ENCODE data around the gene NELFB. TPM values are rescaled to one million over a fixed set of nuclear protein-coding genes. Genes with fewer than 3 reads are reported as not detected.

The NELFB gene
- total and polyA plus RNA-seq, 9 of the 15 experiments (the other 6 are each of a cell fraction or from before 2014, with no cell fraction given) = 0.24 to 84.0 (median 29.7) TPM

DNA sequence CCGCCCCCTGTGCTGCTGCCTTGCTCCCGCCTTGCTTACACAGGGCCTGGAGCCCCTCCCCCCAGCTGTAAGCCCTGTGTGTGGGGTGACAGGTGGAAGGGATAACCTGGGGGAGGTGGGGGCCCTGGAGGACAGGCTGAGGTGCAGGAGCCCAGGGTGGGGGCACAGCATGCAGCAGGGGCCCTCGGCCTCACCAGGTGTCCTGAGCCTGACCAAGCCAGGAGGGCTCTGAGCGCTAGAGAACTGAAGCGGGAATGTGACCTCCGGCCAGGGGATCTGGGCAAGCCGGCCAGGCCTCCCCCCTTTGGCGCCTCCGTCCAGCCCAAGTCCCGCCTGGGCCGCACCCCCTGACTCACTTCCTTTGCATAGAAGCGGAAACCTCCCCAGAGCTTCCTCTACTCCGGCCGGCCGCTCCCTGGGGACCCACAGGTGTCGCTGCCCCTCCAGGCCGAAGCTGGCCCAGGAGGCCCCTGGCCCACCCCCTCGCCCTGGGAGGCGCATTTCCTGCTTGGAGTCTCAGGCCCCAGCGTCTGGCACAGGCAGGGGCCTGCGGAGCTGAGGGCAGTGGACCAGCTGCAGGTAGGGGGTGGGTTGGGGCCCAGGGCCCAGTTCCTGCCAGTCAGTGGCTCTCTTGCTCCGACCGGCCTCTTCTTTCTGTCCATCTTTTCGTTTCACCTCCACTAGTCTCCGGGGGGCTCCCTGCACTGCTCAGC is 22.4 kb downstream of the NELFB start, which contains the start of gene TOR4A (continued):
- peak; percentile 76; the same call in 1 of the 2 replicates for TF ChIP-seq KLF13 (tag; IDR thresholded peaks at IDR 0.05; ENCODE audit: borderline replicate concordance, low read depth)
- TF ChIP-seq MYNN (IDR thresholded peaks at IDR 0.05) = peak; percentile 72; the same call in 1 of the 2 replicates
- TF ChIP-seq MYNN (CRISPR knock-in tag; IDR thresholded peaks at IDR 0.05) = no peak
- 0 out of 2 replicates have a peak, but pooled peaks have one; percentile 26 for TF ChIP-seq SMAD3 (CRISPR knock-in tag; conservative IDR thresholded peaks at IDR 0.05)
- TF ChIP-seq, protein P1, sequence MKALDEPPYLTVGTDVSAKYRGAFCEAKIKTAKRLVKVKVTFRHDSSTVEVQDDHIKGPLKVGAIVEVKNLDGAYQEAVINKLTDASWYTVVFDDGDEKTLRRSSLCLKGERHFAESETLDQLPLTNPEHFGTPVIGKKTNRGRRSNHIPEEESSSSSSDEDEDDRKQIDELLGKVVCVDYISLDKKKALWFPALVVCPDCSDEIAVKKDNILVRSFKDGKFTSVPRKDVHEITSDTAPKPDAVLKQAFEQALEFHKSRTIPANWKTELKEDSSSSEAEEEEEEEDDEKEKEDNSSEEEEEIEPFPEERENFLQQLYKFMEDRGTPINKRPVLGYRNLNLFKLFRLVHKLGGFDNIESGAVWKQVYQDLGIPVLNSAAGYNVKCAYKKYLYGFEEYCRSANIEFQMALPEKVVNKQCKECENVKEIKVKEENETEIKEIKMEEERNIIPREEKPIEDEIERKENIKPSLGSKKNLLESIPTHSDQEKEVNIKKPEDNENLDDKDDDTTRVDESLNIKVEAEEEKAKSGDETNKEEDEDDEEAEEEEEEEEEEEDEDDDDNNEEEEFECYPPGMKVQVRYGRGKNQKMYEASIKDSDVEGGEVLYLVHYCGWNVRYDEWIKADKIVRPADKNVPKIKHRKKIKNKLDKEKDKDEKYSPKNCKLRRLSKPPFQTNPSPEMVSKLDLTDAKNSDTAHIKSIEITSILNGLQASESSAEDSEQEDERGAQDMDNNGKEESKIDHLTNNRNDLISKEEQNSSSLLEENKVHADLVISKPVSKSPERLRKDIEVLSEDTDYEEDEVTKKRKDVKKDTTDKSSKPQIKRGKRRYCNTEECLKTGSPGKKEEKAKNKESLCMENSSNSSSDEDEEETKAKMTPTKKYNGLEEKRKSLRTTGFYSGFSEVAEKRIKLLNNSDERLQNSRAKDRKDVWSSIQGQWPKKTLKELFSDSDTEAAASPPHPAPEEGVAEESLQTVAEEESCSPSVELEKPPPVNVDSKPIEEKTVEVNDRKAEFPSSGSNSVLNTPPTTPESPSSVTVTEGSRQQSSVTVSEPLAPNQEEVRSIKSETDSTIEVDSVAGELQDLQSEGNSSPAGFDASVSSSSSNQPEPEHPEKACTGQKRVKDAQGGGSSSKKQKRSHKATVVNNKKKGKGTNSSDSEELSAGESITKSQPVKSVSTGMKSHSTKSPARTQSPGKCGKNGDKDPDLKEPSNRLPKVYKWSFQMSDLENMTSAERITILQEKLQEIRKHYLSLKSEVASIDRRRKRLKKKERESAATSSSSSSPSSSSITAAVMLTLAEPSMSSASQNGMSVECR (CRISPR knock-in tag; IDR thresholded peaks at IDR 0.05) = peak; percentile 70
- TF ChIP-seq ZNF778 (CRISPR knock-in tag; IDR thresholded peaks at IDR 0.05) = no peak
- no peak for TF ChIP-seq KAT8 (IDR thresholded peaks at IDR 0.05; ENCODE audit: low read depth)
- TF ChIP-seq SIN3B (IDR thresholded peaks at IDR 0.05; ENCODE audit: low read depth) = 0 out of 2 replicates have a peak, but pooled peaks have one; percentile 15
- no peak for TF ChIP-seq ZNF134 (CRISPR knock-in tag; conservative IDR thresholded peaks at IDR 0.05)
- TF ChIP-seq, protein P2, sequence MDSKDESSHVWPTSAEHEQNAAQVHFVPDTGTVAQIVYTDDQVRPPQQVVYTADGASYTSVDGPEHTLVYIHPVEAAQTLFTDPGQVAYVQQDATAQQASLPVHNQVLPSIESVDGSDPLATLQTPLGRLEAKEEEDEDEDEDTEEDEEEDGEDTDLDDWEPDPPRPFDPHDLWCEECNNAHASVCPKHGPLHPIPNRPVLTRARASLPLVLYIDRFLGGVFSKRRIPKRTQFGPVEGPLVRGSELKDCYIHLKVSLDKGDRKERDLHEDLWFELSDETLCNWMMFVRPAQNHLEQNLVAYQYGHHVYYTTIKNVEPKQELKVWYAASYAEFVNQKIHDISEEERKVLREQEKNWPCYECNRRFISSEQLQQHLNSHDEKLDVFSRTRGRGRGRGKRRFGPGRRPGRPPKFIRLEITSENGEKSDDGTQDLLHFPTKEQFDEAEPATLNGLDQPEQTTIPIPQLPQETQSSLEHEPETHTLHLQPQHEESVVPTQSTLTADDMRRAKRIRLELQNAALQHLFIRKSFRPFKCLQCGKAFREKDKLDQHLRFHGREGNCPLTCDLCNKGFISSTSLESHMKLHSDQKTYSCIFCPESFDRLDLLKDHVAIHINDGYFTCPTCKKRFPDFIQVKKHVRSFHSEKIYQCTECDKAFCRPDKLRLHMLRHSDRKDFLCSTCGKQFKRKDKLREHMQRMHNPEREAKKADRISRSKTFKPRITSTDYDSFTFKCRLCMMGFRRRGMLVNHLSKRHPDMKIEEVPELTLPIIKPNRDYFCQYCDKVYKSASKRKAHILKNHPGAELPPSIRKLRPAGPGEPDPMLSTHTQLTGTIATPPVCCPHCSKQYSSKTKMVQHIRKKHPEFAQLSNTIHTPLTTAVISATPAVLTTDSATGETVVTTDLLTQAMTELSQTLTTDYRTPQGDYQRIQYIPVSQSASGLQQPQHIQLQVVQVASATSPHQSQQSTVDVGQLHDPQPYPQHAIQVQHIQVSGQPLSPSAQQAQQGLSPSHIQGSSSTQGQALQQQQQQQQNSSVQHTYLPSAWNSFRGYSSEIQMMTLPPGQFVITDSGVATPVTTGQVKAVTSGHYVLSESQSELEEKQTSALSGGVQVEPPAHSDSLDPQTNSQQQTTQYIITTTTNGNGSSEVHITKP (IDR thresholded peaks at IDR 0.05; ENCODE audit: partially characterized antibody) = peak; percentile 93
- no peak for TF ChIP-seq MEIS2 (IDR thresholded peaks at IDR 0.05; ENCODE audit: partially characterized antibody)
- no peak for TF ChIP-seq RBM25 (IDR thresholded peaks at IDR 0.05; ENCODE audit: low read depth, low read length, severe bottlenecking)
- no peak for TF ChIP-seq TRIM28 (IDR thresholded peaks at IDR 0.05)
- TF ChIP-seq MCM2 (IDR thresholded peaks at IDR 0.05; ENCODE audit: low read depth) = no peak
- no peak for TF ChIP-seq PPARD (CRISPR knock-in tag; IDR thresholded peaks at IDR 0.05)
- TF ChIP-seq ZNF347 (CRISPR knock-in tag; IDR thresholded peaks at IDR 0.05; ENCODE audit: low read depth) = no peak
- TF ChIP-seq, protein P3, sequence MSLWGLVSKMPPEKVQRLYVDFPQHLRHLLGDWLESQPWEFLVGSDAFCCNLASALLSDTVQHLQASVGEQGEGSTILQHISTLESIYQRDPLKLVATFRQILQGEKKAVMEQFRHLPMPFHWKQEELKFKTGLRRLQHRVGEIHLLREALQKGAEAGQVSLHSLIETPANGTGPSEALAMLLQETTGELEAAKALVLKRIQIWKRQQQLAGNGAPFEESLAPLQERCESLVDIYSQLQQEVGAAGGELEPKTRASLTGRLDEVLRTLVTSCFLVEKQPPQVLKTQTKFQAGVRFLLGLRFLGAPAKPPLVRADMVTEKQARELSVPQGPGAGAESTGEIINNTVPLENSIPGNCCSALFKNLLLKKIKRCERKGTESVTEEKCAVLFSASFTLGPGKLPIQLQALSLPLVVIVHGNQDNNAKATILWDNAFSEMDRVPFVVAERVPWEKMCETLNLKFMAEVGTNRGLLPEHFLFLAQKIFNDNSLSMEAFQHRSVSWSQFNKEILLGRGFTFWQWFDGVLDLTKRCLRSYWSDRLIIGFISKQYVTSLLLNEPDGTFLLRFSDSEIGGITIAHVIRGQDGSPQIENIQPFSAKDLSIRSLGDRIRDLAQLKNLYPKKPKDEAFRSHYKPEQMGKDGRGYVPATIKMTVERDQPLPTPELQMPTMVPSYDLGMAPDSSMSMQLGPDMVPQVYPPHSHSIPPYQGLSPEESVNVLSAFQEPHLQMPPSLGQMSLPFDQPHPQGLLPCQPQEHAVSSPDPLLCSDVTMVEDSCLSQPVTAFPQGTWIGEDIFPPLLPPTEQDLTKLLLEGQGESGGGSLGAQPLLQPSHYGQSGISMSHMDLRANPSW (CRISPR knock-in tag; IDR thresholded peaks at IDR 0.05) = no peak
- TF ChIP-seq ZNF589 (CRISPR knock-in tag; IDR thresholded peaks at IDR 0.05; ENCODE audit: low read depth) = no peak
- TF ChIP-seq NR3C1 (CRISPR knock-in tag; IDR thresholded peaks at IDR 0.05) = no peak
